ENCODE results near the gene FAAP20. TPM values are rescaled to one million over a fixed set of nuclear protein-coding genes. Genes with fewer than 3 reads are reported as not detected.

The FAAP20 gene
- total RNA-seq, 2 experiments from 2014 or later: 69.7 to 84.4 TPM

DNA sequence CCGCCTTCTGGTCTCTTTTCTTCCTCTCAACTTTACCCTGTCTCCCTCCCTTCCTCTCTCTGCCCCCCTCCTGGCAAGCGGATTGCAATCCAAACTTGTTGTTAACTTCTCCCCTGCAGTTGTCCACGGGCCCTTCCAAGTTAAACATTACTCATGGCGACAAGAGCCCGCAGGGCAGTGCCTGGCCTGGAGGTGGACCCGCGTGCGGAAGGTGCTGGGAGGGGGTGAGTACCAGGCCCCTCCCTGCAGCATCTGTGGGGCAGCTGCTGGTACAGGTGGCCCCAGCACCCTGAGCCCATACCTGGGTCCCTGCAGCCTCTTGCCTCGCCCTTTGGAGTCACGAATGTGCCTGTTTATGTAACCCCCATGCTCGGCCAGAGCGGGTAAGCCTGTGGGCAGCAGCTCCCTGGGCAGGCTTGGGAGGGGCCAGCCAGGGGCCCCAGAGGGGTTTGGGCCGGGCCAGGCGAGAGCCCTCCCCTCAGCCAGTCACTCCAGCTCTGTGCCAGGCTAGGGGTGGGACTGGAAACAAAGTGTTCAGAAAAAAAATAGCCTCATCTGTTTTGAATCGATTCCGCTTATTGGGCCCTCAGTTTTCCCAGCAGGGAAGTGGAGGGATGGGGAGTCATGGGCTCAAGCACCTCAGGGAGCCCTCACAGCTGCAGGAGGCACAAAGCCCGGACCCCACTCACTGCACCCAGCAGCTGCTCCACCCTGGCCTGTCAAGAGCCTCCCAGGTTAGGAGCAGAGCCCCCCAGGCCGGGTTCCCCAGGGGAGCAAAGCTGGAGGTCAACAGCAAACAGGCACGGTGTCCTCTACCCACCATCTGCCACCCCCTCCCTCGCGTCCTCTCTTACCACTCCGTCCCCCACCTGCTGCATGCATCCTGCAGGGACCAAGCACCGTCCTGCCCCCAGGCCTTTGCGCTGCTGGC is 14.0 kb upstream of the FAAP20 start:
- ATAC-seq (no peak), DNase-seq (no peak)
- Mint-ChIP-seq H3K27ac (no peak overlapping the region), H3K27me3 (no peaks in the 10 kb centered on the region), H3K36me3 (ENCODE audit: low read depth) (no peaks in the 10 kb centered on the region), H3K4me3 (no peak overlapping the region), H3K9me3 (ENCODE audit: low read depth) (no peaks in the 10 kb centered on the region), H3K4me1 (peaks cover 5% of the 10 kb centered on the region)
- intact Hi-C loops (cut with DNase I, micrococcal nuclease): no loop called here
- CTCF ChIA-PET: interaction anchor here (0.7 kb wide), 1 partner anchor 76 kb away, joined by 3 read pairs; no protein-coding TSS in a partner anchor
- POLR2A ChIA-PET: no interaction called here

DNA sequence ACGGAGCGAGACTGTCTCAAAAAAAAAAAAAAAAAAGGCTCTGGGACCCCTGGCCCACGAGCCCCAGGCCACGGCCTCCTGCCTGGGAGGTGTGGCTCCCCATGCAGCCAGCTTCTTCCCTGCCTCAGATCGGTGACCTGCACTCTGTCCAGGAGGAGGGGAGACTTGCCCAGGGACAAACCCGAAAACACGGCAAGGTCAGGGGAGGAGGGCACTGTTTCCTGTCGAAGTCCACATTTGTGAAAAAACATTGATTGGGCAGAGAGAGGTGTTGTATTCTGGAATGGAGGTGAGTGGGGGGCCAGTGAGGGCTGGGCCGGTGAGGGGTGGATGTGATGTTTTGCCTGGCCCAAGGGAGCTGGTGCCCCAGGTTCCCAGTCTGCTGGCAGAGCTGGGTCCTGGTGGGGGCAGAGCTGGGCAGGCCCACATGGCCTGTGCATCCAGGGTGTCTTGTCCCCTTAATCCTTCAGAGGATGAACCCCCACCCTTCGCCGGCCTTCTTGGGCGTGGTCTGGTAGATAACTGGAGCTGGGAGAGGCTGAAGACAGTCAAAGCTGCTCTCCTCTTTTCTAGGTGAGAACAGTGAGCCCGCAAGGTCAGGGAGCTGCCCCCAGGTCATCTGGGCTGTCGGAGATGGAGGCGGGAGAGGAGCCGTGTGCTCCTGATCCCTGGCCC is 12.4 kb upstream of the FAAP20 start:
- intact Hi-C loops (cut with DNase I, micrococcal nuclease): no loop called here
- CTCF ChIA-PET: interaction anchor here (0.6 to 0.8 kb wide), 3 partner anchors 12 to 281 kb away, joined by 3 read pairs; partner anchors contain the start of gene FAAP20
- Mint-ChIP-seq H3K9me3 (ENCODE audit: low read depth) (no peaks in the 10 kb centered on the region), H3K4me1 (peaks cover 3% of the 10 kb centered on the region), H3K27ac (no peak overlapping the region), H3K36me3 (ENCODE audit: low read depth) (no peaks in the 10 kb centered on the region), H3K27me3 (no peaks in the 10 kb centered on the region), H3K4me3 (no peak overlapping the region)
- POLR2A ChIA-PET: interaction anchor here (0.6 kb wide), 2 partner anchors 40 to 184 kb away, joined by 3 read pairs; partner anchors contain the start of gene MORN1
- ATAC-seq: no peak
- DNase-seq: no peak

DNA sequence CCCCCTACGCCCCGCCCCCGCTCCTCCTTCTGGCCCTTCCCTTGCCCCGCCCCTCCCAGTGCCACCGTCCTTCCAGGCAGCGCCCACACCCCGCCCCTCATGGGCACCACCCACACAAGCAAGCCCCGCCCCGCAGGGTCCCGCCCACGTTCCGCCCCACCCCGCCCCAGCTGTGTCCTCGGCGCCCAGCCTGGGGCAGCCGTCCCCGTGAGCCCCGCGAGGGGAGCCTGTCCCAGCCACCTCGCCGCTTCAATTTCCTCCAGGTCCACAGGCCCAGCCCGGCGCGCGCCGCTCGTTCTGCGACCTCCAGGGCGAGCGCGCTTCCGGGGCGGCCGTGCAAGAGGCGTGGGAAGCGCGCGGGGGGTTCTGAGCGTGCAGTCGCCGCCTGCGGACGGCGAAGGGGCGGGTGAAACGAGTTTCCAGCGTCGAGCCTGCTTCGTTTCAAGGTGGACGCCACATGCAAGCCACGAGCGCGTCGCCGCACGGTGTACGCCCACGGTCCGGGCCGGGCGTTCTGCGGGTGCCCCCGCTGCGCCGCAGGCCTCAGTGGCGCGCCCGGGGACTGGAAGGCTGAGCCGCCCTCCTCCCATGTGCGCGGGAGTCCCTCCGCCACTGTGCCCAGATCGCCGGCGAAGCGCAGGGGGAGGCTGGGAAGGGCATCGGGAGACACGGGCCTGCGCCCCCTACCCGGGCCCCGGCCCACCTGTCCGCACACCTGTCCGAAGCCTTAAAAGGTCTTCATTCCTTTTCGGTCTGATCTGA is 10.8 kb upstream of the FAAP20 start:
- H3K4me3 Mint-ChIP-seq: peak overlapping the region; percentile 51

DNA sequence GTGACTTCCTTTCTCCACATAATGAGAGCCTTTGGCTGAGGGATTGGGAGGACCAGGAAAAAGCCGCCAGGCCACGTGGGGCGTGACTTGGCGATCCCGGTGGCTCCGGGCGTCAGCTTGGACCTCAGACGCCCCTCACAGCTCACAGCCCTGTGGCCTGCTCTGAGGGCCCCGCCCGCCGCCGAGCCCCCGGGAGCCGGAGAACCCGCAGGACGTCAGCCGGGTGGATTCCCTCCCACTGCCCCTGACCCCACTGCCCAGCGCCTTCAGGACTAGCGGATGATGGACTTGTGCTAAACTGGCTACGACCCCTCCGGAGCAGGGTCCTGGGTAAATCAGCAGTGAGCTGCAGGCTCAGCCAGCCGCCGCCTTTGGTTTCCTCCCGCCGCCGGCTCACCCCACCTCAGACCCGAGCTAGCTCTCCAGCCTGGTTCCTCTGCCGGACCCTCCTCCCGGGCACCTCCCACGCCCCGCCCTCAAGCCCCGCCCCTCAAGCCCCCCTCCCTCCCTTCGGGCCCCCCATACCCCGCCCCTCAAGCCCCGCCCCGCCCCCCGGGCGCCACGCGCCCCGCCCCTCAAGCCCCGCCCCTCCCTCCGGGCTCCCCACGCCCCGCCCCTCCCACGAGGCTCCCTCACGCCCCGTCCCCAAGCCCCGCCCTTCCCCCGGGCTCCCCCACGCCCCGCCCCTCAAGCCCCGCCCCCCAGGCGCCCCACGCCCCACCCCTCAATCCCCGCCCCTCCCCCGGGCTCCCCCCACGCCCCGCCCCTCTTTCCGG is 10.0 kb upstream of the FAAP20 start:
- H3K4me3 Mint-ChIP-seq: peak overlapping the region; percentile 51
- no peaks in the 10 kb centered on the region for H3K9me3 Mint-ChIP-seq (ENCODE audit: low read depth)
- ATAC-seq: peak; percentile 25

More for the DNA sequence above, 10.8 kb upstream of the FAAP20 start:
- peaks cover 3% of the 10 kb centered on the region for H3K4me1 Mint-ChIP-seq
- ATAC-seq (peak; percentile 88), DNase-seq (peak; percentile 98)
- H3K9me3 Mint-ChIP-seq (ENCODE audit: low read depth): no peaks in the 10 kb centered on the region
- CTCF ChIA-PET: interaction anchor here (0.7 to 1.8 kb wide), 3 partner anchors 11 to 186 kb away, joined by 3 to 4 read pairs (median 4); partner anchors contain the start of genes FAAP20, MORN1 and RER1
- POLR2A ChIA-PET: interaction anchor here (0.9 kb wide), 1 partner anchor 10 kb away, joined by 3 read pairs; no protein-coding TSS in a partner anchor
- no peaks in the 10 kb centered on the region for H3K27me3 Mint-ChIP-seq
- intact Hi-C loops (cut with DNase I, micrococcal nuclease): loop anchor here (1.0 to 2.0 kb wide), 14 partner anchors 10 to 437 kb away; partner anchors contain the start of genes MORN1 (in 1 of the 2), PEX10 (in 1 of the 2), PRXL2B (in 1 of the 2) and RER1 (in 1 of the 2)
- H3K36me3 Mint-ChIP-seq (ENCODE audit: low read depth): no peaks in the 10 kb centered on the region
- H3K27ac Mint-ChIP-seq: no peak overlapping the region

DNA sequence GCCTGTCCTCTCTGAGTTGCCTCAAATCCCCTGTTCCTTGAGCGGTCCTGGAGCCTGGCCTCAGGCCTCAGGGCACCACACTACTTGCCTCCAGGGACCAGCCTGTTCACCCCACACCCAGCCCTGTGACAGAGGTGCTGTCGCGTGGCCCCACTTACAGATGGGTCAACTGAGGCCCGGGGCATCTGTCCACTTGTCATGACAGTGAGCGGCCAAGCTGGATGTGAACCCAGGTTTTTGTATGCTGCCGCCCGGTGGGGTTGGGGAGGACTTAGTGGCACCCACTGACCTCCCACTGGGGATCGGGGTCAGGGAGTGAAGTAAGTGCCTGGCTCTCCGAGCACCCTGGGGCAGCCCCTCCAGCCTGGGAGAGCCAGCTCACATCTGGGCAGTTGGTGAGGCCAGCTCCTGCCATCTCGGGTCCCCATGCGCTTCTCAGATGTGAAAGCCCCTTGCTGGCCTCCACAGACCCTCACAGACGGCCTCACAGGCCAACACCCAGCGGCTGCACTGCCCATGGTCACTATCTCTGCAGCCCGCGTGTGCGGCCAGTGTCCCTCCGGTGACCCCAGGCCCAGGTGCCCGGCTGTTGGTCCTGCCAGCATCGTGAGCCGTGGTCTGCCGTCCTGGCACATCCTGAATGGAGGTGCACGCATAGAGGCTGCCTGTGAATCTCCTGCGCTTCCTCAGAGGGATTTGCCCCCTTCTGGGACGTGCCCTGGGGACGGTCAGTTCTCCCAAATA is 9.3 kb upstream of the FAAP20 start:
- ChIA-PET POLR2A (no interaction called here), CTCF (interaction anchor here (0.6 to 2.4 kb wide), 4 partner anchors 9 to 188 kb away, joined by 3 to 6 read pairs (median 4); partner anchors contain the start of genes FAAP20, MORN1 and RER1)
- DNase-seq (no peak), ATAC-seq (no peak)
- Mint-ChIP-seq H3K27me3 (no peaks in the 10 kb centered on the region), H3K4me3 (no peak overlapping the region), H3K36me3 (ENCODE audit: low read depth) (no peaks in the 10 kb centered on the region), H3K9me3 (ENCODE audit: low read depth) (no peaks in the 10 kb centered on the region), H3K27ac (no peak overlapping the region), H3K4me1 (peaks cover 15% of the 10 kb centered on the region)
- intact Hi-C loops (cut with DNase I, micrococcal nuclease): loop anchor here (2.0 kb wide), 6 partner anchors 53 to 439 kb away; partner anchors contain the start of gene PEX10 (in 1 of the 2)

More for the DNA sequence above, 10.0 kb upstream of the FAAP20 start:
- Mint-ChIP-seq H3K36me3 (ENCODE audit: low read depth) (no peaks in the 10 kb centered on the region), H3K27me3 (no peaks in the 10 kb centered on the region), H3K27ac (no peak overlapping the region), H3K4me1 (peaks cover 7% of the 10 kb centered on the region)
- intact Hi-C loops (cut with DNase I, micrococcal nuclease): loop anchor here (1.0 to 2.0 kb wide), 14 partner anchors 9 to 438 kb away; partner anchors contain the start of genes MORN1 (in 1 of the 2), PEX10 (in 1 of the 2), PRXL2B (in 1 of the 2) and RER1 (in 1 of the 2)
- ChIA-PET POLR2A (interaction anchor here (0.9 kb wide), 1 partner anchor 10 kb away, joined by 3 read pairs; no protein-coding TSS in a partner anchor), CTCF (interaction anchor here (1.2 to 2.4 kb wide), 3 partner anchors 10 to 187 kb away, joined by 4 to 6 read pairs (median 4); partner anchors contain the start of genes FAAP20, MORN1 and RER1)
- DNase-seq: no peak

DNA sequence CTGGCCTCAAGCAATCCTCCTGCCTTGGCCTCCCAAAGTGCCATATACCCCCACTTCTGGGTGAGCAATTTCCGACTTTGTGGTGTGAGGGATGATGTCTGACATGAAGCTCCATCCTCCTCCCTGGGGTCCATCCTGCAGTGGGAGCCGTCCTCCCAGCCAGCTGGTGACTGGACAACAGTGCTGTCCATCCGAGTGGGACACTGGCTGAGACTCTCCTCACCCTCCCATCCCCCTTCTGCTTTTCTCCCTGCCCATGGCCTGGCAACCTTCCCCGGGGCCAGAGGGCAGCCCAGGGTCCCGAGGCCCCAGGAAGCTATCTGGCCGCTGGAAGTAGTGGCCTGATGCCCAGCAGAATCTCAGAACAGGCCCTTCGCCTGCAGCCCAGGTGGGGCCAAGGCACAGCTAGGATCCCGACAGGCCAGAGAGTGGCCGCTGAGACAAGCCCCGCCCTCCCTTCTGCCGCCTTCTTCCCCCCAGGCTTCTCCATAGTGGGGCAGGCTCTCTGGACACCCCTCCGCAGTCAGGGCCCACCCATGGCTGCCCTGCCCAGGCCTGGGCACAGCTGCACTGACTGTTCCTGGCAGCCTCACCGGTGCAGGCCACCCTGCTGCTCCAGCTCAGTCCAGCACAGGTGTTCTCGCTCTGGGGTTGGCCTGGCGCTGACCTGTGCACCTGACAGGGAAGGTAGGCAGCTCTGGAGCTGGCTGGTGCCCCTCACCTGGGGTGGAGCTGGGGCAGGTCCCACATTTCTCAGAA is 8.4 kb upstream of the FAAP20 start:
- intact Hi-C loops (cut with DNase I, micrococcal nuclease): no loop called here

DNA sequence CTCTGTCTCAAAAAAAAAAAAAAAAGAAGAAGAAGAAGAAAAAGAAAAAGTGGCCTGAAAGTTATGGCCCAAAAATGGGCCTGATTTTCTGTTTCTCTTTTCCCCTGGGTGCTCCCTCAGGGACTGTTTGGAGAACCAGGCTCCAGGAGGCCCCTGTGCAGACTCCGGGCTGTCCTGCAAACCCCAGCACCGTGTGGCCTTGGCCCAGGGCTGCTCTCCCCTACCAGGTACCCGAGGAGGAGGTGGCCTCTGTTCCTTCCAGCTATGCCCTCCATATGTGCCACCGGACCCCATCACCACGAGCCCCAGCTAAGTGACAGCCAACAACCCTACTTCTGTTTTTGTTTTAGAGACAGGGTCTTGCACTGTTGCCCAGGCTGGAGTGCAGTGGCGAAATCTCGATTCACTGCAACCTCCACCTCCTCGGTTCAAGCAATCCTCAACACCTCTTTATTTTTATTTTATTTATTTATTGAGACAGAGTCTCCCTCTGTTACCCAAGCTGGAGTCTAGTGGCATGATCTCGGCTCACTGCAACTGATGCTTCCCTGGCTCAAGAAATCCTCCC is 7.5 kb upstream of the FAAP20 start:
- intact Hi-C loops (cut with DNase I, micrococcal nuclease): no loop called here
- no peaks in the 10 kb centered on the region for H3K9me3 Mint-ChIP-seq (ENCODE audit: low read depth)
- peaks cover 25% of the 10 kb centered on the region for H3K4me1 Mint-ChIP-seq
- ATAC-seq (no peak), DNase-seq (no peak)
- CTCF ChIA-PET: interaction anchor here (0.7 to 2.4 kb wide), 2 partner anchors 179 to 182 kb away, joined by 3 to 6 read pairs; no protein-coding TSS in a partner anchor
- no peaks in the 10 kb centered on the region for H3K27me3 Mint-ChIP-seq
- POLR2A ChIA-PET: no interaction called here
- no peak overlapping the region for H3K4me3 Mint-ChIP-seq
- H3K27ac Mint-ChIP-seq: no peak overlapping the region
- H3K36me3 Mint-ChIP-seq (ENCODE audit: low read depth): no peaks in the 10 kb centered on the region

More for the DNA sequence above, 8.4 kb upstream of the FAAP20 start:
- ATAC-seq: no peak
- Mint-ChIP-seq H3K27ac (no peak overlapping the region), H3K4me1 (peaks cover 23% of the 10 kb centered on the region), H3K9me3 (ENCODE audit: low read depth) (no peaks in the 10 kb centered on the region), H3K4me3 (no peak overlapping the region), H3K36me3 (ENCODE audit: low read depth) (no peaks in the 10 kb centered on the region), H3K27me3 (no peaks in the 10 kb centered on the region)
- ChIA-PET POLR2A (no interaction called here), CTCF (interaction anchor here (0.6 to 2.4 kb wide), 5 partner anchors 28 to 188 kb away, joined by 3 to 6 read pairs (median 3); partner anchors contain the start of genes MORN1 and RER1)
- no peak for DNase-seq

DNA sequence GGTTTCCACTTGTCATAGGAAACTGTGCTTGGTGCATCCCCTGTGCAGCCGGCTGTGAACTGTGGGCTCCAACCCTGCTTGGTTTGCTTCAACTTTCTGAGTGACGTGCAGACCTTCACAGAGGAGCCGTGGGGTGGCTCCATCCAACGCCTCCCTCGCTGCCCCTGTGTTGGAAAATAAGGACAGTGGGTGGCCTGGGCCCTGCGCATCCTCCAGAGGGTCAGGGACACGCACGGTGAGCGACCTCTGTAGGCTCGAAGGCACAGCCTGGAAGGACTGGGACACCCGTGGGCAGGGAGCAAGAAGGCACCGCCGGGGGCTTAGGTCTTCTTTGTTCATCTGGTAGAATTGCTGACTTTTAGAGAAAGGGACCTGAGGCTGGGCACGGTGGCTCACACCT is 6.5 kb upstream of the FAAP20 start:
- no peaks in the 10 kb centered on the region for H3K36me3 Mint-ChIP-seq (ENCODE audit: low read depth)
- no peak overlapping the region for H3K4me3 Mint-ChIP-seq
- intact Hi-C loops (cut with DNase I, micrococcal nuclease): no loop called here
- ChIA-PET CTCF (interaction anchor here (0.7 kb wide), 1 partner anchor 183 kb away, joined by 3 read pairs; no protein-coding TSS in a partner anchor), POLR2A (no interaction called here)
- H3K27me3 Mint-ChIP-seq: no peaks in the 10 kb centered on the region
- DNase-seq: no peak
- no peak overlapping the region for H3K27ac Mint-ChIP-seq
- no peak for ATAC-seq
- H3K9me3 Mint-ChIP-seq (ENCODE audit: low read depth): no peaks in the 10 kb centered on the region
- H3K4me1 Mint-ChIP-seq: peaks cover 25% of the 10 kb centered on the region

Measured in activated CD4-positive, alpha-beta T cell treated with anti-CD3 and anti-CD28 coated beads for 36 hours (primary cell).